IPS-20b (cell line): ENCODE results near the gene OSBPL1A.

ENCODE experiments used
- H3K27ac ChIP-seq: one replicate; pipeline ENCODE4 v1.5.1; 2013; ENCODE audit warnings: low read length
- H3K27me3 ChIP-seq: 2 replicates; pipeline ENCODE4 v1.6.1; 2013; ENCODE audit warnings: mild to moderate bottlenecking, low read length, inconsistent platforms; ENCODE audit not compliant: insufficient read depth
- H3K36me3 ChIP-seq: 2 replicates; pipeline ENCODE4 v1.6.1; 2013; ENCODE audit warnings: low read depth, mild to moderate bottlenecking, inconsistent platforms, low read length, moderate library complexity; ENCODE audit not compliant: insufficient read depth
- H3K4me1 ChIP-seq: 2 replicates; pipeline ENCODE4 v1.6.1; 2013; ENCODE audit warnings: mild to moderate bottlenecking, control low read depth, inconsistent platforms, low read length, moderate library complexity; ENCODE audit not compliant: insufficient read depth
- H3K4me3 ChIP-seq: 2 replicates; pipeline ENCODE4 v1.5.1; 2013; ENCODE audit warnings: mild to moderate bottlenecking, low read length, inconsistent platforms
- H3K9ac ChIP-seq: 2 replicates; pipeline ENCODE4 v1.6.1; 2013; ENCODE audit warnings: low read depth, mild to moderate bottlenecking, inconsistent platforms, low read length, moderate library complexity
- H3K9me3 ChIP-seq: 2 replicates; pipeline ENCODE4 v1.6.1; 2013; ENCODE audit warnings: mild to moderate bottlenecking, low read depth, low read length, inconsistent platforms; ENCODE audit not compliant: insufficient read depth

OSBPL1A gene

GRCh38 chr18:24112464-24112863 lies 285.2 kb downstream of the OSBPL1A start:
- no peaks in the 10 kb centered on the region for H3K27me3 ChIP-seq
- peaks cover 13% of the 10 kb centered on the region; the same call in 1 of the 2 replicates for H3K36me3 ChIP-seq
- H3K4me3 ChIP-seq, result no peak overlapping the region
- peaks cover 3% of the 10 kb centered on the region; the same call in 1 of the 2 replicates for H3K4me1 ChIP-seq
- H3K9me3 ChIP-seq, result no peaks in the 10 kb centered on the region
- no peak overlapping the region for H3K27ac ChIP-seq
- no peak overlapping the region for H3K9ac ChIP-seq
